GM23338 (cell line): ENCODE data around the gene SPHKAP. TPM values are rescaled to one million over a fixed set of nuclear protein-coding genes. Genes with fewer than 3 reads are reported as not detected.

Source experiments
- ATAC-seq: fragments of 200-7000 bp; cut with Tn5 transposase; 3 replicates; pipeline ENCODE4 v1.9.1; 2020
- DNase-seq: peaks from one replicate; pipeline ENCODE4 v3.0.0-alpha.2; 2015; ENCODE audit warnings: low spot score
- H2AFZ ChIP-seq: fragments of 200-600 bp; sonication (generic); 2 replicates; pipeline ENCODE4 v1.8.0; 2016; ENCODE audit warnings: antibody characterized with exemption, mild to moderate bottlenecking, moderate library complexity
- H3F3A ChIP-seq: fragments of 200-600 bp; sonication (generic); replicated peaks from 2 replicates; pipeline ENCODE4 v1.8.0; 2017; ENCODE audit warnings: antibody characterized with exemption, mixed run types, low read depth
- H3K27ac ChIP-seq: fragments of 200-600 bp; sonication (generic); 2 replicates; pipeline ENCODE4 v1.6.1; 2016; ENCODE audit warnings: low read depth
- H3K27me3 ChIP-seq: fragments of 200-600 bp; sonication (generic); 2 replicates; pipeline ENCODE4 v1.8.0; 2016; ENCODE audit warnings: mild to moderate bottlenecking, mixed run types, moderate library complexity; ENCODE audit not compliant: insufficient read depth
- H3K36me3 ChIP-seq: fragments of 200-600 bp; sonication (generic); 2 replicates; pipeline ENCODE4 v1.8.0; 2016; ENCODE audit warnings: mild to moderate bottlenecking; ENCODE audit not compliant: insufficient read depth
- H3K4me1 ChIP-seq: fragments of 200-600 bp; sonication (generic); 2 replicates; pipeline ENCODE4 v1.8.0; 2016; ENCODE audit warnings: mild to moderate bottlenecking, moderate library complexity; ENCODE audit not compliant: insufficient read depth
- H3K4me2 ChIP-seq: fragments of 200-600 bp; sonication (generic); 2 replicates; pipeline ENCODE4 v1.7.1; 2017; ENCODE audit warnings: mixed run types
- H3K4me3 ChIP-seq: fragments of 200-600 bp; sonication (generic); 2 replicates; pipeline ENCODE4 v1.6.1; 2016; ENCODE audit warnings: mixed run types
- H3K79me2 ChIP-seq: fragments of 200-600 bp; sonication (generic); replicated peaks from 2 replicates; pipeline ENCODE4 v1.8.0; 2017; ENCODE audit warnings: mild to moderate bottlenecking; ENCODE audit not compliant: insufficient read depth
- H3K9me2 ChIP-seq: fragments of 200-600 bp; sonication (generic); 2 replicates; pipeline ENCODE4 v1.8.0; 2017; ENCODE audit not compliant: insufficient read depth
- H4K20me1 ChIP-seq: fragments of 200-600 bp; sonication (generic); replicated peaks from 2 replicates; pipeline ENCODE4 v1.8.0; 2017; ENCODE audit warnings: mild to moderate bottlenecking; ENCODE audit not compliant: insufficient read depth
- H3K27ac Mint-ChIP-seq: 2 replicates; pipeline ENCODE4 v1.8.0; 2020; ENCODE audit warnings: inconsistent platforms, mild to moderate bottlenecking, moderate library complexity, mixed read lengths
- H3K27me3 Mint-ChIP-seq: 3 replicates; pipeline ENCODE4 v1.8.0; 2022; ENCODE audit warnings: low read depth, mild to moderate bottlenecking, moderate library complexity, mixed read lengths, inconsistent platforms; ENCODE audit not compliant: insufficient read depth, poor library complexity
- H3K36me3 Mint-ChIP-seq: 3 replicates; pipeline ENCODE4 v1.8.0; 2021; ENCODE audit warnings: low read depth, mild to moderate bottlenecking, inconsistent platforms, moderate library complexity, mixed read lengths
- H3K4me1 Mint-ChIP-seq: 3 replicates; pipeline ENCODE4 v1.8.0; 2020; ENCODE audit warnings: mild to moderate bottlenecking, inconsistent platforms, mixed read lengths
- H3K4me3 Mint-ChIP-seq: 3 replicates; pipeline ENCODE4 v1.8.0; 2021; ENCODE audit warnings: moderate library complexity, mild to moderate bottlenecking, inconsistent platforms, mixed read lengths
- H3K9me3 Mint-ChIP-seq: 3 replicates; pipeline ENCODE4 v1.8.0; 2020; ENCODE audit warnings: moderate library complexity, mild to moderate bottlenecking, inconsistent platforms, mixed read lengths
- CREB1 ChIP-seq: fragments of 250-450 bp; sonication (Bioruptor Pico); IDR thresholded peaks from 2 replicates; pipeline ENCODE4 v1.5.0; 2020; ENCODE audit warnings: low read depth, mild to moderate bottlenecking, moderate library complexity
- CTCF ChIP-seq, 2 experiments: fragments of 200-600 bp in 1 of 2; sonication (generic) in 1 of 2; conservative IDR thresholded peaks; 2 replicates each; pipeline versions ENCODE4 v1.5.1 to v1.6.1; 2016 to 2017; ENCODE audit warnings: antibody characterized with exemption in 2 of 2, low read depth in 2 of 2, mild to moderate bottlenecking in 2 of 2, moderate library complexity in 1 of 2
- ETS1 ChIP-seq: IDR thresholded peaks from 2 replicates; pipeline ENCODE4 v1.6.1; 2016; ENCODE audit warnings: antibody characterized with exemption
- EZH2 ChIP-seq: fragments of 200-600 bp; sonication (generic); IDR thresholded peaks from one replicate; pipeline ENCODE4 v1.8.0; 2017; ENCODE audit warnings: antibody characterized with exemption, mild to moderate bottlenecking, low read depth; ENCODE audit not compliant: unreplicated experiment
- EZH2phosphoT487 ChIP-seq: fragments of 200-600 bp; sonication (generic); IDR thresholded peaks from one replicate; pipeline ENCODE4 v1.8.1; 2018; ENCODE audit warnings: antibody characterized with exemption; ENCODE audit not compliant: unreplicated experiment
- JUNB ChIP-seq: IDR thresholded peaks from one replicate; pipeline ENCODE4 v1.6.1; 2016; ENCODE audit warnings: antibody characterized with exemption; ENCODE audit not compliant: unreplicated experiment
- NANOG ChIP-seq: IDR thresholded peaks from 2 replicates; pipeline ENCODE4 v1.6.1; 2016; ENCODE audit warnings: antibody characterized with exemption, borderline replicate concordance
- POLR2AphosphoS5 ChIP-seq: IDR thresholded peaks from 2 replicates; pipeline ENCODE4 v1.6.1; 2016; ENCODE audit warnings: antibody characterized with exemption, low read depth
- REST ChIP-seq: IDR thresholded peaks from one replicate; pipeline ENCODE4 v1.6.1; 2018; ENCODE audit warnings: antibody characterized with exemption; ENCODE audit not compliant: unreplicated experiment
- STAT1 ChIP-seq: IDR thresholded peaks from one replicate; pipeline ENCODE4 v1.6.1; 2016; ENCODE audit warnings: antibody characterized with exemption; ENCODE audit not compliant: unreplicated experiment
- ZNF114 ChIP-seq: fragments of 250-450 bp; sonication (Bioruptor Pico); IDR thresholded peaks from 2 replicates; pipeline ENCODE4 v1.5.0; 2020; ENCODE audit warnings: mild to moderate bottlenecking, moderate library complexity
- ZNF331 ChIP-seq: fragments of 250-450 bp; sonication (Bioruptor Pico); IDR thresholded peaks from 2 replicates; pipeline ENCODE4 v1.5.0; 2020; ENCODE audit warnings: low read depth, mild to moderate bottlenecking, moderate library complexity
- ZNF462 ChIP-seq: fragments of 250-450 bp; sonication (Bioruptor Pico); IDR thresholded peaks from 2 replicates; pipeline ENCODE4 v1.5.0; 2020; ENCODE audit warnings: mild to moderate bottlenecking, moderate library complexity
- polyA plus RNA-seq: library from polyadenylated mRNA; unstranded; fragments of >200 nt; fragmentation: Nextera tagmentation; extraction: Ambion mirVana; gene quantifications from 2 replicates; pipeline ENCODE4 v1.2.1, GENCODE V29; 2016
- total RNA-seq: library from RNA; depleted of rRNA; stranded (reverse); fragments of >200 nt; shearing (Covaris generic); gene quantifications from 2 replicates; pipeline ENCODE4 v1.2.3, GENCODE V29; 2014

SPHKAP gene
- total and polyA plus RNA-seq, 2 experiments from 2014 or later: 0.10 TPM; not detected in 1

- no peak overlapping the region for H3K4me2 ChIP-seq
- no peaks in the 10 kb centered on the region for H4K20me1 ChIP-seq
- no peaks in the 10 kb centered on the region for H3K4me1 ChIP-seq
- Mint-ChIP-seq H3K27ac (no peak overlapping the region), H3K9me3 (no peaks in the 10 kb centered on the region), H3K27me3 (peaks cover 3% of the 10 kb centered on the region), H3K4me1 (no peaks in the 10 kb centered on the region; the same call in 1 of the 3 replicates), H3K4me3 (no peak overlapping the region), H3K36me3 (no peaks in the 10 kb centered on the region)
- peaks cover 16% of the 10 kb centered on the region for H3K9me2 ChIP-seq
- no peak for DNase-seq
- no peak overlapping the region for H2AFZ ChIP-seq
- H3K36me3 ChIP-seq: no peaks in the 10 kb centered on the region
- no peaks in the 10 kb centered on the region for H3F3A ChIP-seq
- TF ChIP-seq JUNB (no peak), ZNF462 (CRISPR knock-in tag) (no peak), ZNF114 (CRISPR knock-in tag) (no peak), ETS1 (no peak), POLR2AphosphoS5 (no peak), EZH2phosphoT487 (no peak), REST (no peak), STAT1 (no peak), NANOG (no peak), EZH2 (no peak), CREB1 (CRISPR knock-in tag) (no peak), CTCF (conservative IDR thresholded peaks at IDR 0.05; ENCODE audit: low read depth in 2 of 2) (no peak), ZNF331 (CRISPR knock-in tag) (no peak)
- no peaks in the 10 kb centered on the region for H3K27me3 ChIP-seq
- no peak overlapping the region for H3K4me3 ChIP-seq
- H3K27ac ChIP-seq: no peak overlapping the region
- no peaks in the 10 kb centered on the region for H3K79me2 ChIP-seq
- no peak for ATAC-seq
These were observed 102.3 kb downstream of the SPHKAP start for GRCh38 chr2:228079194-228079593.
